HepG2 (cell line): ENCODE measurements around the gene HSPB2. TPM values are rescaled to one million over a fixed set of nuclear protein-coding genes. Genes with fewer than 3 reads are reported as not detected.
A peak's percentile ranks its signal among the peaks of the same experiment; 100 is the strongest.

Source experiments
- AKNA ChIP-seq: sonication (generic); formaldehyde crosslinking; IDR thresholded peaks from 2 replicates; pipeline ENCODE4 v1.4.0; 2020; ENCODE audit warnings: missing genetic modification reagents, borderline replicate concordance
- ARID4A ChIP-seq: sonication (generic); formaldehyde crosslinking; IDR thresholded peaks from 2 replicates; pipeline ENCODE4 v1.5.0; 2020; ENCODE audit warnings: mild to moderate bottlenecking, missing genetic modification reagents, borderline replicate concordance
- FOXC1 ChIP-seq: sonication (generic); formaldehyde crosslinking; IDR thresholded peaks from 2 replicates; pipeline ENCODE4 v1.8.0; 2022; ENCODE audit warnings: mild to moderate bottlenecking, missing genetic modification reagents, borderline replicate concordance
- GMEB2 ChIP-seq: IDR thresholded peaks from 2 replicates; pipeline ENCODE4 v1.6.1; 2016; ENCODE audit warnings: missing biosample characterization, missing genetic modification reagents, low read depth
- KDM3A ChIP-seq: IDR thresholded peaks from 2 replicates; pipeline ENCODE4 v1.6.1; 2018; ENCODE audit warnings: low read depth, missing compliant biosample characterization
- KDM6A ChIP-seq: IDR thresholded peaks from 2 replicates; pipeline ENCODE4 v1.6.1; 2016; ENCODE audit warnings: low read depth
- NAIF1 ChIP-seq: sonication (generic); formaldehyde crosslinking; IDR thresholded peaks from 2 replicates; pipeline ENCODE4 v1.5.0; 2020; ENCODE audit warnings: mild to moderate bottlenecking, missing genetic modification reagents, borderline replicate concordance
- REL ChIP-seq: sonication (generic); formaldehyde crosslinking; conservative IDR thresholded peaks from 2 replicates; pipeline ENCODE4 v1.8.0; 2022; ENCODE audit warnings: mild to moderate bottlenecking, missing genetic modification reagents, moderate library complexity
- RXRB ChIP-seq: IDR thresholded peaks from 2 replicates; pipeline ENCODE4 v1.6.1; 2016; ENCODE audit warnings: borderline replicate concordance, missing genetic modification reagents, missing compliant biosample characterization
- SNAPC5 ChIP-seq: sonication (generic); formaldehyde crosslinking; IDR thresholded peaks from 2 replicates; pipeline ENCODE4 v1.8.1; 2023; ENCODE audit warnings: mild to moderate bottlenecking, missing genetic modification reagents, borderline replicate concordance
- ZFYVE20 ChIP-seq: sonication (generic); formaldehyde crosslinking; IDR thresholded peaks from 2 replicates; pipeline ENCODE4 v1.8.0; 2023; ENCODE audit warnings: low read depth, mild to moderate bottlenecking, moderate library complexity, missing genetic modification reagents, borderline replicate concordance
- ZNF280B ChIP-seq: sonication (generic); formaldehyde crosslinking; IDR thresholded peaks from 2 replicates; pipeline ENCODE4 v1.5.0; 2020; ENCODE audit warnings: missing genetic modification reagents, mild to moderate bottlenecking, borderline replicate concordance
- ZNF703 ChIP-seq: sonication (generic); formaldehyde crosslinking; IDR thresholded peaks from 2 replicates; pipeline ENCODE4 v1.5.1; 2020; ENCODE audit warnings: missing genetic modification reagents, mild to moderate bottlenecking, moderate library complexity, borderline replicate concordance
- polyA plus RNA-seq, 8 experiments: library from polyadenylated mRNA; depleted of rRNA in 3 of 8; stranded (reverse) in 7 of 8; unstranded in 1 of 8; fragments of >200 nt; fragmentation: Illumina TruSeq in 4 of 8; extraction: Trizol in 4 of 8; gene quantifications; 2 replicates each; pipeline versions ENCODE4 v1.2.1 to v1.2.3, GENCODE V29; 2011 to 2016; ENCODE audit warnings: low read depth in 4 of 8, missing spikeins in 1 of 8, mixed read lengths in 1 of 8; ENCODE audit not compliant: insufficient read depth in 1 of 8
- total RNA-seq, 5 experiments: library from RNA; depleted of rRNA; stranded (reverse); fragments of >200 nt; fragmentation: Illumina TruSeq; extraction: Trizol; gene quantifications; 2 replicates each; pipeline ENCODE4 v1.2.3, GENCODE V29; 2016; ENCODE audit warnings: low read depth in 1 of 5

The HSPB2 gene
- total and polyA plus RNA-seq, 2 of the 13 experiments (the other 11 are each of a cell fraction or from before 2014, with no cell fraction given), result 0.04 TPM; not detected in 1

- TF ChIP-seq NAIF1 (CRISPR knock-in tag), result no peak
- peak; percentile 43; the same call in 1 of the 2 replicates for TF ChIP-seq ZNF280B
- no peak for TF ChIP-seq ZNF703 (CRISPR knock-in tag)
- no peak for TF ChIP-seq AKNA
- TF ChIP-seq GMEB2 (CRISPR knock-in tag), result no peak
- peak; percentile 76 for TF ChIP-seq ARID4A (CRISPR knock-in tag)
- TF ChIP-seq REL (CRISPR knock-in tag), result no peak
- peak; percentile 70; the same call in 1 of the 2 replicates for TF ChIP-seq KDM3A
- peak; percentile 29; the same call in 1 of the 2 replicates for TF ChIP-seq SNAPC5
- TF ChIP-seq KDM6A (CRISPR knock-in tag), result no peak
- peak; percentile 80; the same call in 1 of the 2 replicates for TF ChIP-seq FOXC1
- TF ChIP-seq RXRB (CRISPR knock-in tag), result peak; percentile 56; the same call in 1 of the 2 replicates
- no peak for TF ChIP-seq ZFYVE20 (CRISPR knock-in tag)
Measured at GRCh38 chr11:111926505-111927391, 14.2 kb downstream of the HSPB2 start (continued).
